GM18873 (cell line): Measurements from ENCODE around the gene USO1.
"Not testable (repeated sequence)": the region's sequence is repeated elsewhere in the genome, so short reads cannot be mapped to it uniquely, and the experiment has no call there.

Source experiments
- ATAC-seq: cut with Tn5 transposase; IDR thresholded peaks from one replicate; pipeline ENCODE4 v1.9.1; 2021; ENCODE audit warnings: mild to moderate bottlenecking, moderate library complexity, moderate number of reproducible peaks; ENCODE audit not compliant: unreplicated experiment, low FRiP score

Gene USO1

GRCh38 chr4:75834772-75835154 lies 110.4 kb downstream of the USO1 start:
- no peak for ATAC-seq

- ATAC-seq: no peak
These were observed 117.5 kb downstream of the USO1 start for GRCh38 chr4:75841641-75842520.

- ATAC-seq: no peak
These were observed 119.2 kb downstream of the USO1 start for GRCh38 chr4:75843596-75843995.

GRCh38 chr4:75844151-75844662 lies 119.8 kb downstream of the USO1 start:
- no peak for ATAC-seq

- ATAC-seq: no peak
These were observed 121.6 kb downstream of the USO1 start for GRCh38 chr4:75845992-75846391.

GRCh38 chr4:75848171-75848760 lies 123.9 kb downstream of the USO1 start:
- not testable (repeated sequence) for ATAC-seq

GRCh38 chr4:75848891-75849290 lies 124.5 kb downstream of the USO1 start:
- no peak for ATAC-seq

- no peak for ATAC-seq
These were observed 125.1 kb downstream of the USO1 start for GRCh38 chr4:75849461-75849860.

GRCh38 chr4:75858721-75859120 lies 134.3 kb downstream of the USO1 start:
- ATAC-seq: no peak

- no peak for ATAC-seq
These were observed 136.2 kb downstream of the USO1 start for GRCh38 chr4:75860606-75861005.
